ENCODE data around the gene MNAT1.

The MNAT1 gene

GRCh38 chr14:60981633-60982455, 247.3 kb downstream of the MNAT1 start:
- H2AFZ ChIP-seq (ENCODE audit: low read length), result peak overlapping the region; percentile 93
- H2AK5ac ChIP-seq (ENCODE audit: low read depth, low read length), result no peak overlapping the region
- H2BK12ac ChIP-seq (ENCODE audit: low read length), result no peak overlapping the region
- no peaks in the 10 kb centered on the region for H3K27me3 ChIP-seq (ENCODE audit: control insufficient read depth in 3 of 3, insufficient read depth in 3 of 3, low read depth in 1 of 3, low read length in 3 of 3)
- peak overlapping the region; percentile 76 for H2BK120ac ChIP-seq (ENCODE audit: low read depth, low read length)
- no peak overlapping the region for H4K8ac ChIP-seq (ENCODE audit: low read depth, low read length)
- peaks cover 1 to 41% of the 10 kb centered on the region in 2 donors for H3K36me3 ChIP-seq (replicated peaks in 1 of 2; ENCODE audit: control insufficient read depth in 2 of 2, insufficient read depth in 2 of 2, low read length in 2 of 2)
- H3K4ac ChIP-seq (ENCODE audit: low read length), result no peak overlapping the region
- H3K4me2 ChIP-seq (ENCODE audit: insufficient read depth, low read length, poor library complexity, severe bottlenecking), result peak overlapping the region; percentile 58
- WGBS, 2 donors (ENCODE audit: extremely low coverage in 2 of 2, insufficient read length in 2 of 2, insufficient replicate concordance in 1 of 2), result no CpG with 5 or more reads among the region's 12 CpGs
- DNase-seq (ENCODE audit: low spot score), result no peak
- H3K4me1 ChIP-seq (ENCODE audit: control insufficient read depth in 2 of 2, insufficient read depth in 1 of 2, low read depth in 1 of 2, low read length in 2 of 2), result peaks cover 0 to 3% of the 10 kb centered on the region in 2 donors
- H4K91ac ChIP-seq (ENCODE audit: low read depth, low read length, poor library complexity), result no peak overlapping the region
- H3K18ac ChIP-seq (ENCODE audit: low read length), result no peak overlapping the region
- peak overlapping the region; percentile 84 to 90 for H3K4me3 ChIP-seq (ENCODE audit: low read length in 2 of 2)
- peak overlapping the region; percentile 75 for H3K9ac ChIP-seq (ENCODE audit: low read depth, low read length, poor library complexity)
- no peak overlapping the region for H3K14ac ChIP-seq (ENCODE audit: low read length)
- H3K79me1 ChIP-seq (ENCODE audit: low read depth, low read length), result peaks cover 2% of the 10 kb centered on the region
- H3K23ac ChIP-seq (ENCODE audit: low read depth, low read length, poor library complexity), result peak overlapping the region; percentile 94
- no peak overlapping the region for H2BK15ac ChIP-seq (ENCODE audit: low read length)
- H3K9me3 ChIP-seq (replicated peaks in 1 of 2; ENCODE audit: control insufficient read depth in 2 of 2, insufficient read depth in 1 of 2, low read depth in 1 of 2, low read length in 2 of 2), result no peaks in the 10 kb centered on the region
- H2BK5ac ChIP-seq (ENCODE audit: low read length), result no peak overlapping the region
- H3K27ac ChIP-seq (replicated peaks; ENCODE audit: low read length), result peak overlapping the region; percentile 80

DNA sequence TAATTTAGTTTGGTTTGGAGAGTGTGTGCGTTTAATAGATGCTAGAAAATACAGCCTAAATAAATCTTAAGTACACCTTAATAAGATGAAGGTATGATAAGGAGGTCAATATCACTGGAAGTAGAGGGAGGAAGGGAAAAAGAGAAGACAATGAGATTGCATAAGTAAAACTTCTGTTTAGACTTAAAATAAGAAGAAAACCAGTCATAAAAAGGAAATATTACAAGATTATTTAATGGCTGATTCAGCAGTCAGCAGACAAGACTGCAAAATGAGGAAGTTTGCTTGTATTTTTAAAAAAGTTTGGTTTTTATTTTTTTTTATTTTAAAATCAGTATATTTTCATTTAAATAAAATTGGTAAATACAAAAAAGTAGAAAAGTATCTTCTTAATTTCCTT, 249.6 kb downstream of the MNAT1 start:
- H2BK12ac ChIP-seq (ENCODE audit: low read length), result no peak overlapping the region
- H3K14ac ChIP-seq (ENCODE audit: low read length), result no peak overlapping the region
- no CpG with 5 or more reads among the region's 1 CpG for WGBS, 2 donors (ENCODE audit: extremely low coverage in 2 of 2, insufficient read length in 2 of 2, insufficient replicate concordance in 1 of 2)
- no peak overlapping the region for H3K4ac ChIP-seq (ENCODE audit: low read length)
- H2BK5ac ChIP-seq (ENCODE audit: low read length), result no peak overlapping the region
- no peak overlapping the region for H3K27ac ChIP-seq (replicated peaks; ENCODE audit: low read length)
- no peak for DNase-seq (ENCODE audit: low spot score)
- H3K4me2 ChIP-seq (ENCODE audit: insufficient read depth, low read length, poor library complexity, severe bottlenecking), result no peak overlapping the region
- H3K4me3 ChIP-seq (ENCODE audit: low read length in 2 of 2), result no peak overlapping the region
- H3K9ac ChIP-seq (ENCODE audit: low read depth, low read length, poor library complexity), result no peak overlapping the region
- H3K36me3 ChIP-seq (replicated peaks in 1 of 2; ENCODE audit: control insufficient read depth in 2 of 2, insufficient read depth in 2 of 2, low read length in 2 of 2), result peaks cover 1 to 34% of the 10 kb centered on the region in 2 donors
- peaks cover 2% of the 10 kb centered on the region for H3K79me1 ChIP-seq (ENCODE audit: low read depth, low read length)
- no peak overlapping the region for H4K91ac ChIP-seq (ENCODE audit: low read depth, low read length, poor library complexity)
- H2AFZ ChIP-seq (ENCODE audit: low read length), result no peak overlapping the region
- no peak overlapping the region for H4K8ac ChIP-seq (ENCODE audit: low read depth, low read length)
- no peak overlapping the region for H2AK5ac ChIP-seq (ENCODE audit: low read depth, low read length)
- no peak overlapping the region for H2BK120ac ChIP-seq (ENCODE audit: low read depth, low read length)
- no peaks in the 10 kb centered on the region for H3K9me3 ChIP-seq (replicated peaks in 1 of 2; ENCODE audit: control insufficient read depth in 2 of 2, insufficient read depth in 1 of 2, low read depth in 1 of 2, low read length in 2 of 2)
- no peak overlapping the region for H3K18ac ChIP-seq (ENCODE audit: low read length)
- H3K4me1 ChIP-seq (ENCODE audit: control insufficient read depth in 2 of 2, insufficient read depth in 1 of 2, low read depth in 1 of 2, low read length in 2 of 2), result peaks cover 0 to 3% of the 10 kb centered on the region in 2 donors
- H3K27me3 ChIP-seq (ENCODE audit: control insufficient read depth in 3 of 3, insufficient read depth in 3 of 3, low read depth in 1 of 3, low read length in 3 of 3), result no peaks in the 10 kb centered on the region
- H2BK15ac ChIP-seq (ENCODE audit: low read length), result no peak overlapping the region
- no peak overlapping the region for H3K23ac ChIP-seq (ENCODE audit: low read depth, low read length, poor library complexity)

DNA sequence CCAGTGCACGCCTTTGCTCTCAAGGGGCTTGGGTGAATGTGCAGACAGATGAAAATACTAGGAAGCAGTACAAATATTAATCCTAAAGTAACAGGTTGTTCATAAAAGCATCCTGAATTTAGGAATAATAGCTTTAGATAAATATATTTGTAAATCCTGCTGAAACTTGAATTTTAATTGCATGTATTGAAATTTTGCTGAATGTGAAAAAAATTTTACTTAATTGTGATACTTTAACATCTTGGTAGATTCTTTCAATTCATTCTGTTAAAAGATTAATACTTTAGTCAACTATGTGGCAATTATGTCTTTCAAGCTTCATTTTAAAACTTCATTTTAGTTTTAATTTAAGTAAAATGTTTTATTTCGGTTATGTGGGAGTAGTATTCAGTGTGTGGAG, 251.9 kb downstream of the MNAT1 start:
- H3K4ac ChIP-seq (ENCODE audit: low read length), result no peak overlapping the region
- H3K14ac ChIP-seq (ENCODE audit: low read length), result no peak overlapping the region
- no peak overlapping the region for H3K23ac ChIP-seq (ENCODE audit: low read depth, low read length, poor library complexity)
- H3K27me3 ChIP-seq (ENCODE audit: control insufficient read depth in 3 of 3, insufficient read depth in 3 of 3, low read depth in 1 of 3, low read length in 3 of 3), result no peaks in the 10 kb centered on the region
- no peak overlapping the region for H2BK5ac ChIP-seq (ENCODE audit: low read length)
- no peak overlapping the region for H2BK12ac ChIP-seq (ENCODE audit: low read length)
- DNase-seq (ENCODE audit: low spot score), result no peak
- no peak overlapping the region for H2BK120ac ChIP-seq (ENCODE audit: low read depth, low read length)
- no peak overlapping the region for H4K8ac ChIP-seq (ENCODE audit: low read depth, low read length)
- no peak overlapping the region for H3K4me2 ChIP-seq (ENCODE audit: insufficient read depth, low read length, poor library complexity, severe bottlenecking)
- H2BK15ac ChIP-seq (ENCODE audit: low read length), result no peak overlapping the region
- no peak overlapping the region for H2AK5ac ChIP-seq (ENCODE audit: low read depth, low read length)
- peaks cover 0 to 3% of the 10 kb centered on the region in 2 donors for H3K4me1 ChIP-seq (ENCODE audit: control insufficient read depth in 2 of 2, insufficient read depth in 1 of 2, low read depth in 1 of 2, low read length in 2 of 2)
- H2AFZ ChIP-seq (ENCODE audit: low read length), result no peak overlapping the region
- WGBS, 2 donors (ENCODE audit: extremely low coverage in 2 of 2, insufficient read length in 2 of 2, insufficient replicate concordance in 1 of 2), result 100% methylated on average over 1 of the region's 2 CpGs; no CpG with 5 or more reads in 1 of the 2 donors
- H3K36me3 ChIP-seq (replicated peaks in 1 of 2; ENCODE audit: control insufficient read depth in 2 of 2, insufficient read depth in 2 of 2, low read length in 2 of 2), result peaks cover 5 to 44% of the 10 kb centered on the region in 2 donors
- H3K79me1 ChIP-seq (ENCODE audit: low read depth, low read length), result no peaks in the 10 kb centered on the region
- no peaks in the 10 kb centered on the region for H3K9me3 ChIP-seq (replicated peaks in 1 of 2; ENCODE audit: control insufficient read depth in 2 of 2, insufficient read depth in 1 of 2, low read depth in 1 of 2, low read length in 2 of 2)
- H3K27ac ChIP-seq (replicated peaks; ENCODE audit: low read length), result no peak overlapping the region
- no peak overlapping the region for H3K18ac ChIP-seq (ENCODE audit: low read length)
- H3K9ac ChIP-seq (ENCODE audit: low read depth, low read length, poor library complexity), result no peak overlapping the region
- H4K91ac ChIP-seq (ENCODE audit: low read depth, low read length, poor library complexity), result no peak overlapping the region
- no peak overlapping the region for H3K4me3 ChIP-seq (ENCODE audit: low read length in 2 of 2)

- no peak for DNase-seq (ENCODE audit: low spot score)
Measured at GRCh38 chr14:60989599-60989998, 255.0 kb downstream of the MNAT1 start.

More at GRCh38 chr14:60989599-60989998, 255.0 kb downstream of the MNAT1 start:
- Histone ChIP-seq H3K27ac (replicated peaks; ENCODE audit: low read length) (no peak overlapping the region), H3K36me3 (replicated peaks in 1 of 2; ENCODE audit: control insufficient read depth in 2 of 2, insufficient read depth in 2 of 2, low read length in 2 of 2) (peaks cover 5 to 47% of the 10 kb centered on the region in 2 donors), H2BK5ac (ENCODE audit: low read length) (no peak overlapping the region), H4K91ac (ENCODE audit: low read depth, low read length, poor library complexity) (no peak overlapping the region), H3K4me1 (ENCODE audit: control insufficient read depth in 2 of 2, insufficient read depth in 1 of 2, low read depth in 1 of 2, low read length in 2 of 2) (no peaks in the 10 kb centered on the region), H3K4me3 (ENCODE audit: low read length in 2 of 2) (no peak overlapping the region), H2AFZ (ENCODE audit: low read length) (no peak overlapping the region), H4K8ac (ENCODE audit: low read depth, low read length) (no peak overlapping the region), H3K4me2 (ENCODE audit: insufficient read depth, low read length, poor library complexity, severe bottlenecking) (no peak overlapping the region), H3K23ac (ENCODE audit: low read depth, low read length, poor library complexity) (no peak overlapping the region), H3K9ac (ENCODE audit: low read depth, low read length, poor library complexity) (no peak overlapping the region), H2BK15ac (ENCODE audit: low read length) (no peak overlapping the region), H2BK12ac (ENCODE audit: low read length) (no peak overlapping the region), H2BK120ac (ENCODE audit: low read depth, low read length) (no peak overlapping the region), H3K4ac (ENCODE audit: low read length) (no peak overlapping the region), H2AK5ac (ENCODE audit: low read depth, low read length) (no peak overlapping the region), H3K18ac (ENCODE audit: low read length) (no peak overlapping the region), H3K27me3 (ENCODE audit: control insufficient read depth in 3 of 3, insufficient read depth in 3 of 3, low read depth in 1 of 3, low read length in 3 of 3) (no peaks in the 10 kb centered on the region), H3K9me3 (replicated peaks in 1 of 2; ENCODE audit: control insufficient read depth in 2 of 2, insufficient read depth in 1 of 2, low read depth in 1 of 2, low read length in 2 of 2) (no peaks in the 10 kb centered on the region), H3K14ac (ENCODE audit: low read length) (no peak overlapping the region), H3K79me1 (ENCODE audit: low read depth, low read length) (no peaks in the 10 kb centered on the region)
- WGBS, 2 donors (ENCODE audit: extremely low coverage in 2 of 2, insufficient read length in 2 of 2, insufficient replicate concordance in 1 of 2), result no CpG with 5 or more reads among the region's 2 CpGs
